ENCODE data around the gene RP2. TPM values are rescaled to one million over a fixed set of nuclear protein-coding genes. Genes with fewer than 3 reads are reported as not detected.

RP2 gene
- total and polyA plus RNA-seq, 5 donors from 2014 or later: 3.6 to 7.2 (median 5.2) TPM

- no peak overlapping the region for H3K27ac ChIP-seq (ENCODE audit: insufficient read depth, low read length, poor library complexity, severe bottlenecking)
- H3K27ac Mint-ChIP-seq: no peak overlapping the region
- no peaks in the 10 kb centered on the region for H3K36me3 ChIP-seq (ENCODE audit: control insufficient read depth, insufficient read depth, low read length)
- peaks cover 16% of the 10 kb centered on the region for H3K27me3 Mint-ChIP-seq
- no peak overlapping the region for H3K4me3 ChIP-seq (ENCODE audit: low read depth, low read length)
- no peaks in the 10 kb centered on the region for H3K4me1 Mint-ChIP-seq
- no peaks in the 10 kb centered on the region for H3K9me3 ChIP-seq (ENCODE audit: control insufficient read depth in 2 of 2, low read length in 2 of 2)
- no peaks in the 10 kb centered on the region for H3K4me1 ChIP-seq (ENCODE audit: control insufficient read depth, insufficient read depth, low read length, poor library complexity, severe bottlenecking)
- no peak overlapping the region for H3K4me3 Mint-ChIP-seq
- DNase-seq (no peak), ATAC-seq (ENCODE audit: low read depth in 2 of 2) (no peak)
- H3K36me3 Mint-ChIP-seq: no peaks in the 10 kb centered on the region
- H3K27me3 ChIP-seq (ENCODE audit: control insufficient read depth, insufficient read depth, low read length): no peaks in the 10 kb centered on the region
- no peaks in the 10 kb centered on the region for H3K9me3 Mint-ChIP-seq
Observed at GRCh38 chrX:46927718-46928117, 90.9 kb downstream of the RP2 start.

- Histone ChIP-seq H3K27me3 (ENCODE audit: control insufficient read depth, insufficient read depth, low read length) (no peaks in the 10 kb centered on the region), H3K4me3 (ENCODE audit: low read depth, low read length) (no peak overlapping the region), H3K4me1 (ENCODE audit: control insufficient read depth, insufficient read depth, low read length, poor library complexity, severe bottlenecking) (no peaks in the 10 kb centered on the region), H3K36me3 (ENCODE audit: control insufficient read depth, insufficient read depth, low read length) (no peaks in the 10 kb centered on the region), H3K27ac (ENCODE audit: insufficient read depth, low read length, poor library complexity, severe bottlenecking) (no peak overlapping the region), H3K9me3 (ENCODE audit: control insufficient read depth in 2 of 2, low read length in 2 of 2) (no peaks in the 10 kb centered on the region)
- DNase-seq (no peak), ATAC-seq (ENCODE audit: low read depth in 2 of 2) (no peak)
- Mint-ChIP-seq H3K4me1 (no peaks in the 10 kb centered on the region), H3K4me3 (no peak overlapping the region), H3K36me3 (no peaks in the 10 kb centered on the region), H3K27me3 (peaks cover 11% of the 10 kb centered on the region), H3K27ac (no peak overlapping the region), H3K9me3 (no peaks in the 10 kb centered on the region)
Observed at GRCh38 chrX:46929439-46930261, 92.8 kb downstream of the RP2 start.

Other genes with a start within 250 kb of the RP2 start
- 6.4 TPM for gene SLC9A7, start 77.9 kb upstream of the RP2 start, total RNA-seq
- gene SLC9A7, start 77.9 kb upstream of the RP2 start, polyA plus RNA-seq: 1 to 10 TPM; 3.6 to 5.6 (median 4.1) TPM
- 0.44 TPM for gene JADE3, start 75.4 kb downstream of the RP2 start, total RNA-seq
- not detected for gene JADE3, start 75.4 kb downstream of the RP2 start, polyA plus RNA-seq
- gene RGN, start 241.4 kb downstream of the RP2 start, total RNA-seq: not detected
- not detected for gene RGN, start 241.4 kb downstream of the RP2 start, polyA plus RNA-seq